CD4-positive, alpha-beta T cell treated with Interleukin-21 for 1 hour (primary cell): ENCODE measurements around the gene CCPG1.
"Not testable (repeated sequence)": the region's sequence is repeated elsewhere in the genome, so short reads cannot be mapped to it uniquely, and the experiment has no call there.

ENCODE experiments used
- DNase-seq: peaks from one replicate; pipeline ENCODE4 v3.0.0-alpha.2; 2020

The CCPG1 gene

DNA sequence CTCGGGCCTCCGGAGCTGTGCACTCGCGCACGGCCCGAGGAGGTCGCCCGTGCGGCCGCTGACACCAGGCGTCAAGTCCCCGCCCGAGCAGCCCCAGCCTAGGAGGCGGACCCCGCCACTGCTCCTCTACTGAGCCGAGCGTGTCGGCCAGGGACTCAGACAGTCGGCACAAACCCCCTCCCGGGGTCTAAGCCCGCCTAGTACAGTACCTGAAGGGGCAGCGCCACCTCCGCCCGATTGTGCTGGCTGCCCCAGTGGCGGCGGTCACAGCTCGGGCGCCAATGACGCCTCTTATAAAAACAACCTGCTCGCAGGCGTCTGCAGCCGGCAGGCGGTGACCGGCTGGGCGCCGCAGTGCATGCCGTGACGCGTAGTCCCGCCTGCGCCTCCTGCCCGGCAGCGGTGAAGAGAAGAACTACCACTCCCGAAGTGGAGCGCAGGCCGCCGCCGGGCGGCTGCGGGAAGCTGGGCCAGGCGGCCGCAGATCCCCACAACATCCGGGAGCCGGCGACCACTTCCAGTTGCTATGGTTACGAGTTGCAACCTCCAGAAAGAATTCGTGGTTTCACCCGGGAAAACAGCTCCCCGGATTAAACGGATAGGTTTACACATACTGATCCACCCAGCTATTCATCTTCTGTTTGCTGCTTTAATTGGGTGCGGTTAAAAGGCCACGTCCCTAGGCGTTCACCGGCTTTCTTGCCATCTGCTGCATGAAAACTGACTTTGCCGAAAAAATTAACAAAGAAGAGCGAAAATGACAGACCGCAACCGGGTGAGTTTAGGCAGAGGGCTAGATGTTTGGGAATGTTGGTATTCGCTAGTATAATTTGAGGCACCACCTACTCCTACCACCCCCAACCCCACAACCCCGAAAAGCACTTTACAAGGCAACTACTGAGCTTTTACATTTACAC, at the start of gene CCPG1, which contains the start of gene PIERCE2:
Gene CCPG1 (minus strand): TSS at position 348 of the 917 bp plus-strand sequence. CDS start 18,935 bp downstream, outside the sequence.
Gene PIERCE2 (plus strand): TSS at position 484 of the 917 bp plus-strand sequence. CDS start 274 bp downstream, at position 758.
- DNase-seq = peak; percentile 92

- no peak for DNase-seq
Measured at GRCh38 chr15:55457401-55458022, 49.4 kb upstream of the CCPG1 start.

GRCh38 chr15:55447030-55447394, 38.9 kb upstream of the CCPG1 start:
- DNase-seq = not testable (repeated sequence)

DNA sequence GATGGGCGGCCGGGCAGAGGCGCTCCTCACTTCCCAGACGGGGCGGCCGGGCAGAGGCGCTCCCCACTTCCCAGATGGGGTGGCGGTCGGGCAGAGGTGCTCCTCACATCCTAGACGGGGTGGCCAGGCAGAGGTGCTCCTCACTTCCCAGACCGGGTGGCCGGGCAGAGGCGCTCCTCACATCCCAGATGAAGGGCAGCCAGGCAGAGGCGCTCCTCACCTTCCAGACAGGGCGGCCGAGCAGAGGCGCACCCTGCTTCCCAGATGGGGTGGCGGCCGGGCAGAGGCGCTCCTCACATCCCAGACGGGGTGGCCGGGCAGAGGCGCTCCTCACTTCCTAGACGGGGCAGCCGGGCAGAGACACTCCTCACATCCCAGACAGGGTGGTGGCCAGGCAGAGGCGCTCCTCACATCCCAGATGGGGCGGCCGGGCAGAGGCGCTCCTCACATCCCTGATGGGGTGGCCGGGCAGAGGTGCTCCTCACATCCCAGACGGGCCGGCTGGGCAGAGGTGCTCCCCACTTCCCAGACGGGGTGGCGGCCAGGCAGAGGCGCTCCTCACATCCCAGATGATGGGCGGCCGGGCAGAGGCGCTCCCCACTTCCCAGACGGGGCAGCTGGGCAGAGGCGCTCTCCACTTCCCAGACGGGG, 38.3 kb upstream of the CCPG1 start:
- not testable (repeated sequence) for DNase-seq

DNA sequence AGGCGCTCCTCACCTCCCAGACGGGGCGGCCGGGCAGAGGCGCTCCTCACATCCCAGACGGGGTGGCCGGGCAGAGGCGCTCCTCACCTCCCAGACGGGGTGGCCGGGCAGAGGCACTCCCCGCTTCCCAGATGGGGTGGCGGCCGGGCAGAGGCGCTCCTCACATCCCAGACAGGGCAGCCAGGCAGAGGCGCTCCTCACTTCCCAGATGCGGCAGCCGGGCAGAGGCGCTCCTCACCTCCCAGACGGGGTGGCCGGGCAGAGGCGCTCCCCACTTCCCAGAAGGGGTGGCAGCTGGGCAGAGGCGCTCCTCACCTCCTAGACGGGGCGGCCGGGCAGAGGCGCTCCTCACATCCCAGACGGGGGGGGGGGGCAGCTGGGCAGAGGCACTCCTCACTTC, 37.8 kb upstream of the CCPG1 start:
- DNase-seq = not testable (repeated sequence)

DNA sequence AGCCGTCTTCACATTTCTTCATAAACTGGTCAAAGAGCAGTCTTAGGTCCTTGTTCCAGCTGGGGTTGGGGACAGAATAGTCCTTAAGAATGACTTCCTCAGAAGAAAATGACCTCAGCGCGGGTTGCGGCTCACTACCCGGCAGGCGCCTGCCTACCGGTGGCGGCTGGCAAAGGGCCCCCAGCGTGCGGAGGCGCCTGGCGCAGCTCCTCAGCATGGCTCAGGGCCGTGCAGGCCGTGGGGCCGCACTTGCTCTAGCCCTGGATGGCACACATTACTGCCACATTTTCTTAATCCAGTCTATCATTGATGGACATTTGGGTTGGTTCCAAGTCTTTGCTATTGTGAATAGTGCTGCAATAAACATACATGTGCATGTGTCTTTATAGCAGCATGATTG, 35.0 kb upstream of the CCPG1 start:
- DNase-seq = not testable (repeated sequence)

DNA sequence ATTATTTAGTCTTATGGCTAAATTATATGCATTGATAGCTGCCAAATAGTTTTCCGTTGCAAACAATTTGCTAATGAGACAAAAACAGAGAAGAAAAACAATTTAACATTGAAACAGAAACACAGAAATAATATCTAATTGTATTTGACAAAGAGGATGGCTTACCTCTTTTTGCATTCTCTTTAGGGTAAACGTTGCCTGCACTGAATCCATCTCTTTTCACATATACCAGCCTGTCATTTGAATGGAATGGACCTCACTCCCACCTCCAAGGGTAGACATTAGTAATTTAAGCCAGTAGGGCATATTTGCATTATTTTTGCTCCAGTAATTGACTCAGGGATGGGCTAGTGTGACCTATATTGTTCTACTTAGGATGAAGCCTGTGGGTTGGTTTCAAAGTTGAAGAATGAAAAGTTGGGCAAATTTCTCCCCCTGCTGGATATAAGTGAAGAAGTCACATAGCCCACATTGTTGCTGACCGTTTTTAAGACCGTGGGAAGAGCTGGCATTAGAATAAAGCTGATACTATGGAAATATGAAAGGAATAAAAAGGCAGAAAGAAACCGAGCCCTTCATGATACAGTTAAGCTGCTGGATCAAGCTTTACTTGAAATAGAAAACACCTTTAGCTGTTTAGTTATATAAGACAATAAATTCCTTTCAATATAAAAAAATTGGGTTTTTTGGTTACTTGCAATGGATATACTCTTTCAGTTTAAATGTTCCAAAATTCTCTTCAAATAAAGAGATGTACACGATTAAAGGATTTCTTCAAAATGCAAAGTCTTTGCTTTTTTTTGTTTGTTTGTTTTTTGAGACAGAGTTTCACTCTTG, 27.0 kb upstream of the CCPG1 start:
- peak; percentile 55 for DNase-seq

GRCh38 chr15:55422089-55422488, 13.9 kb upstream of the CCPG1 start:
- DNase-seq = no peak

GRCh38 chr15:55420171-55420866, 12.2 kb upstream of the CCPG1 start:
- no peak for DNase-seq

GRCh38 chr15:55417678-55418077, 9.5 kb upstream of the CCPG1 start:
- not testable (repeated sequence) for DNase-seq

GRCh38 chr15:55408976-55409375, 817 bp upstream of the CCPG1 start:
- not testable (repeated sequence) for DNase-seq

GRCh38 chr15:55407498-55408011, 604 bp downstream of the CCPG1 start:
- no peak for DNase-seq

- DNase-seq = peak; percentile 3
Measured at GRCh38 chr15:55403531-55403930, 4.6 kb downstream of the CCPG1 start.

DNA sequence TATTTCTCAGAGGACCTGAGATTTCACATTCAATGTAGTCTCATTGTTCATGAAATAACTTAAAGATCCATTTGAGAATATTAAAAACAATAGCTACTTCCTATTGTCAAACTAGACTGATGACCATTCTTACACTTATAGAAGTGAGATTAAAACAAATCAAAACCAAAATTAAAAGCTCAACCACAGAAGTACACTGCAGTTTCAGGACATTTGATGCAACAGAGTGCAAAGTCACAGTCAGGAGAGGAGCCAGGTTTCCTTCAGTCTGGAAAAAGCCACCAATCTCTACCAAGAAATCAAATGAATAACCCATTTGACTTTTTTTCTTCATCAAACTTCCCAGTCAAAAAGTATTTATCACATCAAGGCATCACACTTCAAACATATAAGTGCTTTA, 5.5 kb downstream of the CCPG1 start:
- DNase-seq = no peak

DNA sequence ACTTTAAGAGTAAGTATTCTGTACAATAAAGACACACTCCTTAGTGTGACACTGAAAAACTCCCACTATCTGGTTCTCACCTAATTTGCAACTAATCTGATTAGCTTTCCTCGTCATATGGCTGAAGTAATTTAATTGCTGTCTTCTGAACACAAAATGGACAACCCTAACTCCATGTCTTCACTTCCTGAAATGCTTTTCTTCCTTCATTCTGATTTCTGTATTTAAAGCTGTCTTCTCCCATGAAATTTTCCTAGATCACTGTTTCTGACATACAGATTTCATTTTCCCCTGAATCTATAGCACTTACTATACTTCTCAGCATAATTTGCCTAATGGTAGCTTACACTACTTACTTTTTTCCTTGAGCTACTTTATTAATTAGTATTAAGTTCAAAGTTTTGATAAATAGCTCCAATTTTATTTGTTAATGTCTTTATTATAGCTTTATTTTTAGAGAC, 6.3 kb downstream of the CCPG1 start:
- no peak for DNase-seq

- DNase-seq = not testable (repeated sequence)
Measured at GRCh38 chr15:55400050-55400449, 8.1 kb downstream of the CCPG1 start.

- DNase-seq = no peak
Measured at GRCh38 chr15:55398243-55398642, 9.9 kb downstream of the CCPG1 start.

DNA sequence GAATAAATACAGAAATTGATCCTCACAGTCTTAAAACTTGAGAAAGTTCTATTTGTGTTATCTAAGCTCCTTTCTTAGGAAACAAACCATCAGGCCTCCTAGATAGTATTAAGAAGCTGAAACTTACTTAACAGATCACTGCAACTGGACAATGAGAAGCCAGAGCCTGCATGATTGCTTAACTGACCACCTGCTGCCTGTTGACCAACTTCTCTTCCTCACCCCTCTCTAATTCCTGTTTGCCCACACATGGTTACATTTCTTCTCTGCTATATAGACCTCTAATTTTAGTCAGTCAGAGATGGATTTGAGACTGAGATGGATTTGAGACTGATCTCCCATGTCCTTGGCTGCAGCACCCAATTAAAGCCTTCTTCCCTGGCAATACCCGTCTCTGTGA, 13.5 kb downstream of the CCPG1 start:
- no peak for DNase-seq

- no peak for DNase-seq
Measured at GRCh38 chr15:55389264-55389607, 18.9 kb downstream of the CCPG1 start.

- DNase-seq = no peak
Measured at GRCh38 chr15:55387027-55387426, 21.1 kb downstream of the CCPG1 start.

DNA sequence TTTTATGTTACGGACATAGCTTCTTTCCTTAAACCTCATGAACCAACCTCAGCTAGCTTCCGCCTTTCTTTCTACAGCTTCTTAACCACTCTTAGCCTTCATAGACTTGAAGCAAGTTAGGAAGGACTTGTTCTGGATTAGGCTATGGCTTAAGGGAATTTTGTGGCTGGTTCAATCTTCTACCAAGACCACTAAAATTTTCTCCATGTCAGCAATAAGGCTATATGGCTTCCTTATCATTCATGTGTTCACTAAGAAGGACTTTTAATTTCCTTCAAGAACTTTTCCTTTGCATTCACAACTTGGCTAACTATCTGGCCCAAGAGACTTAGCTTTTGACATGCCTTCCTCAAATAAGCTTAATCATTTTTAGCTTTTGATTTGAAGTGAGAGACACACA, 24.5 kb downstream of the CCPG1 start:
- no peak for DNase-seq

DNA sequence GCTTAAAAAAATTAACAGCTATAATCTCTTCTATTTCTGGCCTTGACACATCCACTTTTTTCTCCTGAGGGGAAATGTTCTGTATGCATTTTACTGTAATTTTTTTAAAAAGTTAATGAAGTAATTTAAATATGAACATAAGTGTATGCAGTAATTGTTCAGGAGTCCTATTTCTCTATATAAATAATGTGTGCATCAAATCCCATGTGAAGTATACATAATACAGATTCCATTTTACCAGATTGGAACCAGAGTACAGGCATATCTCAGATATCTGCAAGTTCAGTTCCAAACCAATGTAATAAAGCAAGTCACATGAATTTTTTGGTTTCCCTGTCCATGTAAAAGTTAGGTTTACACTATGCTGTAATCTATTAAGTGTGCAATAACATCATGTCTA, 26.6 kb downstream of the CCPG1 start:
- DNase-seq = no peak
